ENCODE results near the gene TCTN2. TPM values are rescaled to one million over a fixed set of nuclear protein-coding genes. Genes with fewer than 3 reads are reported as not detected.

TCTN2 gene
- total and polyA plus RNA-seq, 2 experiments from 2014 or later, result 2.7 to 6.0 TPM

- H3K9me2 ChIP-seq (ENCODE audit: insufficient read depth), result no peaks in the 10 kb centered on the region
- H3F3A ChIP-seq (replicated peaks; ENCODE audit: low read depth), result no peaks in the 10 kb centered on the region
- H3K4me1 ChIP-seq (ENCODE audit: insufficient read depth), result no peaks in the 10 kb centered on the region
- no peak overlapping the region for H2AFZ ChIP-seq
- H3K4me1 Mint-ChIP-seq, result no peaks in the 10 kb centered on the region
- no peaks in the 10 kb centered on the region for H4K20me1 ChIP-seq (replicated peaks; ENCODE audit: insufficient read depth)
- H3K4me2 ChIP-seq, result no peak overlapping the region
- H3K4me3 Mint-ChIP-seq, result no peak overlapping the region
- H3K27me3 ChIP-seq (ENCODE audit: insufficient read depth), result no peaks in the 10 kb centered on the region
- H3K79me2 ChIP-seq (replicated peaks; ENCODE audit: insufficient read depth), result no peaks in the 10 kb centered on the region
- TF ChIP-seq CREB1 (CRISPR knock-in tag; IDR thresholded peaks at IDR 0.05; ENCODE audit: low read depth) (no peak), JUNB (IDR thresholded peaks at IDR 0.05; ENCODE audit: unreplicated experiment) (no peak), POLR2AphosphoS5 (IDR thresholded peaks at IDR 0.05; ENCODE audit: low read depth) (no peak), STAT1 (IDR thresholded peaks at IDR 0.05; ENCODE audit: unreplicated experiment) (no peak), EZH2 (IDR thresholded peaks at IDR 0.05; ENCODE audit: low read depth, unreplicated experiment) (no peak), EZH2phosphoT487 (IDR thresholded peaks at IDR 0.05; ENCODE audit: unreplicated experiment) (no peak), CTCF (conservative IDR thresholded peaks at IDR 0.05; ENCODE audit: low read depth in 2 of 2) (no peak), ZNF462 (CRISPR knock-in tag; IDR thresholded peaks at IDR 0.05) (no peak), NANOG (IDR thresholded peaks at IDR 0.05; ENCODE audit: borderline replicate concordance) (no peak), REST (IDR thresholded peaks at IDR 0.05; ENCODE audit: unreplicated experiment) (no peak), ZNF114 (CRISPR knock-in tag; IDR thresholded peaks at IDR 0.05) (no peak), ZNF331 (CRISPR knock-in tag; IDR thresholded peaks at IDR 0.05; ENCODE audit: low read depth) (no peak)
- TF ChIP-seq, protein P1, sequence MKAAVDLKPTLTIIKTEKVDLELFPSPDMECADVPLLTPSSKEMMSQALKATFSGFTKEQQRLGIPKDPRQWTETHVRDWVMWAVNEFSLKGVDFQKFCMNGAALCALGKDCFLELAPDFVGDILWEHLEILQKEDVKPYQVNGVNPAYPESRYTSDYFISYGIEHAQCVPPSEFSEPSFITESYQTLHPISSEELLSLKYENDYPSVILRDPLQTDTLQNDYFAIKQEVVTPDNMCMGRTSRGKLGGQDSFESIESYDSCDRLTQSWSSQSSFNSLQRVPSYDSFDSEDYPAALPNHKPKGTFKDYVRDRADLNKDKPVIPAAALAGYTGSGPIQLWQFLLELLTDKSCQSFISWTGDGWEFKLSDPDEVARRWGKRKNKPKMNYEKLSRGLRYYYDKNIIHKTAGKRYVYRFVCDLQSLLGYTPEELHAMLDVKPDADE (IDR thresholded peaks at IDR 0.05), result no peak
- no peaks in the 10 kb centered on the region for H3K36me3 ChIP-seq (ENCODE audit: insufficient read depth)
- no peak overlapping the region for H3K4me3 ChIP-seq
- H3K27me3 Mint-ChIP-seq (ENCODE audit: insufficient read depth, low read depth, poor library complexity), result no peaks in the 10 kb centered on the region
- no peak overlapping the region for H3K27ac Mint-ChIP-seq
- H3K27ac ChIP-seq (ENCODE audit: low read depth), result no peak overlapping the region
- ATAC-seq (no peak), DNase-seq (ENCODE audit: low spot score) (no peak)
- no peaks in the 10 kb centered on the region for H3K9me3 Mint-ChIP-seq
- peaks cover under 1% of the 10 kb centered on the region; the same call in 2 of the 3 replicates for H3K36me3 Mint-ChIP-seq (ENCODE audit: low read depth)
Measured at GRCh38 chr12:123681605-123682004, 10.7 kb downstream of the TCTN2 start.

All from GM23338 (cell line).